UCSD-AML1 (cell line): ENCODE data around the gene SELENOS.

Experiments used
- DNase-seq: peaks from one replicate; lab custom pipeline; 2025; ENCODE audit not compliant: unreplicated experiment; lab: John Stamatoyannopoulos, UW

Gene SELENOS

DNA sequence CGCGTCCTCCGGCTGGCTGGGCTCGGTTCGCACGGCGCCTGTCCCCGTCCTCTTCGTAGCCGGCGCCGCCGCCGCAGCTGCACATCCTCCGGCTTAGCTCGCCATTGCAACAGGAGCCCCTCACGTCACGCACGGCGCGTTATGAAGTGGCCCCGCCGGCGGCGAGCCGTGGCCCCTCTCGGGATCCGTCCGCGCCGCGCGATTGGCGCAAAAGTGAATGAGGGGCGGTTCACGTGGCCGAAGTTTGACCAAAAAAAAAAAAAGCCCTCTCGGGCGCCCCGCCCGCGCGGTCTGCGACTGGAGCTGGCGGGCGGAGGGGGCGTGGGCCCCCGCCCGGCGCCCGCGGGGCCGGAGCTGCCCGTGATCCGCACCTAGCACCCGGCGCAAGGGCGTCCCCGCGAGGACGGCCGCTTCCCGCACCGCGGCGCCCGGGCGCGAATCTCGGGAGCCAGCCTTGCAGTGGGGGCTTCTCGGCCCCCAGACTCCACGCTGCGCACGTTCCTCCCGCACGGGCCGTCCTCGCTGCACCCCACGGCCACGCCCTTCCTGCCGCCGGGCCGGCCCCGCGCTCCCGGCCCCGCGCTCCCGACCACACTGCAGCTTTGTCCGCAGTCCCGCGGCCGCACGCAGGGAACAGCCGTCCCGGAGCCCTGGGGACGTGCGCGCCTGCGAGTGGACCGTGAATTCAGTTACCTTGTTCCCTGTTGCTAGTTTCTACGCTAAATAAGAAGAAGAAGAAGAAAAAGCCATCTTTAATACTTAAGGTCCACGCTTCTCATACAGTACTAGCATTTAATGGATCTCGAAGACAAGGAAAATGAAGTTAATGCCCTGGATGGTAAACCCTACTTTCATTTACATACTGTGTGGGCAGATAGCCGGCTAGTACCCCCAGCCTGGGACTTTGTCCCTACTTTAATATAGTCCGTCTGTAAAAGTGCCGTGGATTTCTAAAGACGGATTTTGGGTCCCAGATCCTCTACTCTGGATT is 25.2 kb downstream of the SELENOS start, which contains the start of gene CHSY1:
TSS of gene CHSY1 (minus strand) at position 219 of the 991 bp plus-strand sequence. CDS start 592 bp downstream, outside the sequence.
- DNase-seq: peak; percentile 92

DNA sequence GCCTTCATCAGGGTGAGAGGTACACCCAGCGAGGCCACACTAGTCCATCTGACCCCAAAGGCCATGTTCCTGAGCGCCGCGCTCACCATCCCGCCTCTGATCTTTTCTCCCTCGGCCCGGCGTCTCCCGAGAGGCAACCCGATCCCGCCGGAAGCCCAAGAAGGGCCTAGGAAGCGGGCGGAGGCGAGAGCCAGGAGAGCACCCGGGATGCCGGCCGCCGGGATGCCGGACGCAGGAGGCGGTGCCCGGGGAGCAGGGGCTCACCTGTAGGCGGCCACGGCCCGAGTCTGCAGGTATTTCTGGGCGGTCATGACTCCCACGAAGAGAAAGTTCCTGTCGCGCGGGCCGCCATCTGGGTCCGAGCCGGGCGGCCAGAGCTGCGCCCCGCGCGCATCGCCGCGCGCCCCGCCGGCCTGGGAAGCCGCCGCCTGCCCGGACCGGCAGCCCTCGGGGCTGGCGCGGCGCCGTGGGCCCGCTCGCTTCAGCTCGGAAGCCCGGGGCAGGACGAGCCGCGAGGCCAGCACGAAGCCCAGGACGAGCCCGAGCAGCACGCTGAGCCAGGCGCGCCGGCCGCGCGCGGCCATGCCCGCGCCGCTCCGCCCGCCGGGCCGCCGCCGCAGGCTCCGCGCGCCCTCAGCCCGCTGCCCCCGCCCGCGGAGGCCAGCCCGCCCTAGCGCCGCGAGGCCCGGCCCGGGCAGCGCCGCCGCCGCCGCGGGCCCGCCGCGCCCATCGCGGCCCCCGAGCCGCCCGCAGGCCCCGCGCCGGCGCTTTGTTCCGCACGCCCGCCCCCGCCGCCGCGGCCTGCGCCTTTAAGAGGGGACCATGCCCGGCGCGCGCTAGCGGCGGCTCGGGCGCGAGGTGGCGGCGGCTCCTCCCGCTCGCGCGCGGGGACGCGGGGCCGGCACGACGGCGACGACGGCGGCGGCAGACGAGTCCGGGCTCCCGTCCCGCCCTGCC is 26.1 kb downstream of the SELENOS start:
- no peak for DNase-seq

GRCh38 chr15:101250341-101250831 is 26.9 kb downstream of the SELENOS start:
- no peak for DNase-seq

GRCh38 chr15:101248274-101248673 is 29.0 kb downstream of the SELENOS start:
- no peak for DNase-seq

DNA sequence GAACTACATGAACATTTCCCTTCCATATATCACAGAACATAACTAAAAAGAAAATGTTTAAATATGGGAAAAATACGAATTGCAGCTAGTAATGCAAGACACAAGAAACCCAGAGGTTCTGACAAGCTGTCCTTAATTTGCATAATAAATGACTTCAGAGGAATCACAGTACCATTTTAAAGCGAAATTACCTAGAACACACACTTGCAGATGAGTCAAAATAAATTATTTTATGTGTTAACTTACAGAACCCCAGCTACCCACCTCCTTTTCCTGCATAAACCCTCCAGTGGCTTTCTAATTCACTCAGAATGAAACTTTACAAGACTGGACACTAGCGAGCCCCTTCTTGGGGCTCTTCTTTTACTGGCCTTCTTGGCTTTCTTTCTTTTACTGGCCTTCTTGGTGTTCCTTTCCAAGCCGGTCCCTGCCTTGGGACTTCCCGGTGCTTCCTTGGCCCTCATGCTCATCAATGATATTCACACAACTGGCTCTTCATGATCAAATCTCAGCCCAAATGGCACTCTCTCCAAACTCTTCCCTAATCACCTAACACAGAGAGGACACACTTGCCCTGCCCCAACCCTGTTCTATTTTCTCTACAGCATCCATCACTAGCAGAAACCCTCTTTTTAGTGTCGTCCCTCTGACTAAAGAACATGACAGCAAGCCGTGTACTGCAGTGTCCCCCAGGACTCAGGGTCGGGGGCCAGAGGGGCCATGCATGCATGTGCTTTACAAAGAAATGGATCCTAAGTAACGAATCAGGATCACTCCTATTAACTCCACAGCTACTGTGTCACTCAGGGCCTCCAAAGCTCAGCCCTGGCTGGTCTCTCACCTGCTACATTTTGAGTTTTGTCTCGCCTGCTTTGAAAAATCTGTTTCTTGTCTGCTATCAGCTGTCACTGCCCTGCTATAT is 30.2 kb downstream of the SELENOS start:
- no peak for DNase-seq

GRCh38 chr15:101246391-101246790 is 30.9 kb downstream of the SELENOS start:
- DNase-seq: no peak

DNA sequence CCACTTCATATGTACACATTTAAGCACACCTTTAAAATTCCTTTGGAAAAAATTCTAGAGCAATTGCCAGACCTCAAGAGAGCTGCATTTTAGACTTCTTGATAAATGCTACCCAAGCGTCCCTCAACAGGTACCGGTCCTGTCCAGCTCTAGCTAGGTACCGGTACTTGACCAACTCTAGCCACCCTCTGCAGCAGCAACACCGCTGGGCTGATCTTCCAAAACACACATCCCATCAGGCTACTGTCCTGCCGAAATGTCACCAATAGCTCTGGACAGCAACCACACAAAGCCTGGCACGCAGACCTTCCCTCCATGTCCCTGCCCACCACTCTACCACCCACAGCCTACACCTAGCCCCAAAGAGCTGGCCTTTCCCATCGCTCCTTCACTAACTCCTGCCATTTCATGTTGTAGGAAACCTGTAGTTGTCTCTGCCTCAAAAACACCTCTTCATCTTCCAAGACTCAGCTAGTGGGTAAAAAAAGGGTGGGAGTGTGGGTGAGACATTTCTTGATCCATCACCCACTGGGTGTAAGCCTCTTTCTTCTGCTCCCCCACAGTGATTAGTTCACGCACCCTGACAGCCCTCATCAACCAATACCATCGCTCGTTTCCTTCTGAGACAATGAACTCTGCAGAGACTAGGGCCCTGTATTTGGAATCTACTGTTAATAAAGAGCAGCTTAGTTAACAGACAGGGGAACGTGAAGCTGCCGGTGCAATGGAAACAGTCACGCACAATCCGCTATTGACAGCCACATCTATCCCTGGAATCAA is 32.2 kb downstream of the SELENOS start:
- DNase-seq: no peak

DNA sequence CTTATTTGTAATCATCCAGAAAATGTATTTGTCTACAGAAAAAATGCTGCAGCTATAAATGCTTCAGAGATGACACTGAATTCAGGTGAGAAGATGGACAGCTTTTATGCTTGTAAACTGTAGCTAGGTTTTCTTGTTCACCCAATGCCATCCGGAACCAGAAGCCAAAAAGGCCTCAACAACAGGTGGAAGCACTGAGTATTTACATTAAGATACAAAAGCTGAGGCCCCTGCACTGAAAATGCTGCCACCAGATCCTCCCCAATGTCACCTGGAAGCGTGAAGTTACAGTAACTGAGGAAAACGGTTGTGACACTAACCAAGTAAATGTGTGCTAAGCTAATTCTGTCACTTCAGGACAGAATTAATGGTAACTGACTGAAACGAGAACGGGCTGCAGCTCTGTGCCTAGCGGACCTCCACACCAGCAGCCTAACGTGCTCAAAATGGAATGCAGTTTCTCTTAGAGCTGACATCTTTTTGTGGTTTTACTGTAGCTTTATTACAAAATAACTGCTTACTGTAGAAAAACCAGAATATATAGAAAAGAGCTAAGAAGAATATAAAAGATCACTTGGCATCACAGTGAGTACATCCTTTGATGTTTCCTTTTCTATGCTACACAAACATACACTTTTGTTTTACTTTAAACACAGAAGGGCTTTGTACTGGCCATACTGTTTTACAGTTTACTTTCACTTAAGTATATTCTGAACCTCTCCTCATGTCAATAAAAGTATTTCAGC is 33.1 kb downstream of the SELENOS start:
- DNase-seq: no peak

DNA sequence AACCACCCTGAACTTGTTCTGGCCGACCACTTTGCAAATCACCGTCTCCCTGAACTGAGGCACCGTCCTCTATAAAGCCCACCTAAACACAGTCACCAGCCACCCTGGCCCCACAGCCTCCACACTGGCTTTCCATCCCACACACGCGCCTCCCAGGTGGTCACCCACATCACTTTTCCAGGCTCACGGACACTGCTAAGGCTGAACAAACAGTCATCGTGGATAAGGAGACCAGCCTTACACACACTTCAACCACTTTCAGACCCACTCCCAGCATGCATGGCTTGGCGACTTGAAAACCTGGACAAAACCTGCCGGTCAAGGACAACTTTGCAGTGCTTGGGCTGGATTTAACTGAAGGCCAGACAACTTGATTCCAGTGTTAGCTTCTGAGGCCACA is 33.9 kb downstream of the SELENOS start:
- DNase-seq: no peak

DNA sequence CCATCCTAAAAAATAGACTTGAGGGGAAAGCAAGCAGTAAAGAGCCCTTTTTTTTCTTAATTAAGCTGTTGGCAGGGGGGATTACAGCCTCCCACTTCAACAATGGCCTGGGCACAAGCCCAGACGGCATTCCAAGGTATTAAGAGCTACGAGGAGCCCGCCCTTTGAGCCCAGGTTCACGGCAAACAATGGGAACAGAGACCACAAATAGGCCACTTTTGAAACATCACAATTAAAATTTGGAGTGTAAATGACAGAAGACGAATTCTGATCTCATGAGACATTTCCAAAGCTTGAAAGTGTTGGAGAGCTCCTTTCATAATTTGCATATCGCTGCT is 34.3 kb downstream of the SELENOS start:
- no peak for DNase-seq

GRCh38 chr15:101242160-101242998 is 34.9 kb downstream of the SELENOS start:
- DNase-seq: peak; percentile 66

- no peak for DNase-seq
Measured at GRCh38 chr15:101240358-101240757, 36.9 kb downstream of the SELENOS start.

DNA sequence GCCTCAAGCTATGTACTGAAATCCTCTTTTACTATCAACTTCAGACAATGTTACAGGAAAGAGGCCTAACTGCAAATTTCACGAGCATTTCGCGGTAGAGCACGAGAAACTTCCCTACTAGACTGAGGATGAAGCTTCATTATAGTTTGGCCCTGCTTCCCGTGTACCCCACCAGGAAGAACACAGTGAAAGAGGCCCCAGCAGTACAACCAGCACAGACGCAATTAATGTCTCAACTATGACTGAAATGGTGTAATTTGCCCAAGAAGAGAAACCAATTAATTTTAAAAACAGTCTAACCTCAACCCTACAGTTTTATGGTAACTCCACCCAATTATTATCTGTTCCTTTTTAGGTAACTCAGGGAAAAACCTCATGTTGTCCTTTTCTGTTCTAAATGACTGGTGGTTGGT is 37.6 kb downstream of the SELENOS start:
- no peak for DNase-seq

- no peak for DNase-seq
Measured at GRCh38 chr15:101237251-101237650, 40.0 kb downstream of the SELENOS start.

GRCh38 chr15:101233651-101234280 is 43.5 kb downstream of the SELENOS start:
- DNase-seq: no peak

DNA sequence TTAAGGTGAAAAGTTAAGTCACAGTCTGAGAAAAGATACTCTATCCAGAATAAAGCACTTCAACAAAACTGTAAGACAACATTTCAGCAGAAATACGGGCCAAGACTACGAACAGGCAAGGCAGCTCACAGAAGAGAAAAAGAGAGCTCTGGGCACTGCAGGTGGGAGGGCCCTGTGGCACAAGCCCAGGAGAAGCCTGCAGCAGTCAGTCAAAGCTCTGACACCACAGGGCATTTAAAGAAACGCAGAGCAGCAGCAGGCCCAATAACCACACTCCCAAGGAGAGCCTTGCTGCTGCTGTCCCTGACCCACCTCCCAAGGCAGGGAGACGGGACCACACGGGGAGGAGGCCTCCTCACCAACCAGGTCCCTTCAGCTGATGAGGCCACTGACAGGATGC is 44.6 kb downstream of the SELENOS start:
- DNase-seq: no peak

DNA sequence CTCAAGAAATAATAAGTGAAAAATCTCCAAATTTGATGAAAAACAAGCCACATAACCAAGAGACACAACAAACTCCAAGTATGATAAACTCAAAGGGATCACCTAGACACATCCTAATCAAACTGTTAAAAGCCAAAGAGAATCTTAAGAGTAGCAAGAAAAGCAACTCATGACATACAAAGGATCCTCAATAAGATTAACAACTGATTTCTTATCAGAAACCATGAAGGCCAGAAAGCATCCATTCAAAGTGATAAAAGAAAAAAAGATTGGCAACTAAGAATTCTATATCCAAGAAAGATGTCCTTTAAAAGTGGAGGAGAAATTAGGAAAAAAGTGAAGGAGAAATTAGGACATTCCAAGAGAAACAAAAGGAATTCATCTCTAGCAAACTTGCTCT is 49.0 kb downstream of the SELENOS start:
- no peak for DNase-seq
